ENCODE results near the gene ACLY.
"Not testable (repeated sequence)": the region's sequence is repeated elsewhere in the genome, so short reads cannot be mapped to it uniquely, and the experiment has no call there.

The ACLY gene

GRCh38 chr17:41888332-41888965, 30.3 kb downstream of the ACLY start:
- Histone ChIP-seq H3K27me3 (replicated peaks; ENCODE audit: control insufficient read depth, insufficient read depth, low read length) (no peaks in the 10 kb centered on the region), H3K36me3 (ENCODE audit: control insufficient read depth, insufficient read depth, low read length) (peaks cover 41% of the 10 kb centered on the region), H3K4me3 (replicated peaks; ENCODE audit: low read depth, low read length) (no peak overlapping the region)
- DNase-seq (ENCODE audit: extremely low read depth, insufficient read length): no peak
- no peak for TF ChIP-seq CTCF (IDR thresholded peaks at IDR 0.05; ENCODE audit: insufficient read depth, low read length, poor library complexity, severe bottlenecking)

GRCh38 chr17:41885733-41886132, 33.0 kb downstream of the ACLY start:
- Histone ChIP-seq H3K36me3 (ENCODE audit: control insufficient read depth, insufficient read depth, low read length) (peaks cover 33% of the 10 kb centered on the region), H3K4me3 (replicated peaks; ENCODE audit: low read depth, low read length) (no peak overlapping the region), H3K27me3 (replicated peaks; ENCODE audit: control insufficient read depth, insufficient read depth, low read length) (no peaks in the 10 kb centered on the region)
- DNase-seq (ENCODE audit: extremely low read depth, insufficient read length): no peak
- TF ChIP-seq CTCF (IDR thresholded peaks at IDR 0.05; ENCODE audit: insufficient read depth, low read length, poor library complexity, severe bottlenecking): peak; percentile 25

- H3K27me3 ChIP-seq (replicated peaks; ENCODE audit: control insufficient read depth, insufficient read depth, low read length): no peaks in the 10 kb centered on the region
These were observed 36.0 kb downstream of the ACLY start for GRCh38 chr17:41882756-41883155.

GRCh38 chr17:41880130-41880529, 38.6 kb downstream of the ACLY start:
- Histone ChIP-seq H3K36me3 (ENCODE audit: control insufficient read depth, insufficient read depth, low read length) (peaks cover 21% of the 10 kb centered on the region), H3K27me3 (replicated peaks; ENCODE audit: control insufficient read depth, insufficient read depth, low read length) (no peaks in the 10 kb centered on the region), H3K4me3 (replicated peaks; ENCODE audit: low read depth, low read length) (no peak overlapping the region)
- DNase-seq (ENCODE audit: extremely low read depth, insufficient read length): no peak
- TF ChIP-seq CTCF (IDR thresholded peaks at IDR 0.05; ENCODE audit: insufficient read depth, low read length, poor library complexity, severe bottlenecking): no peak

More at GRCh38 chr17:41882756-41883155, 36.0 kb downstream of the ACLY start:
- TF ChIP-seq CTCF (IDR thresholded peaks at IDR 0.05; ENCODE audit: insufficient read depth, low read length, poor library complexity, severe bottlenecking): no peak
- no peak for DNase-seq (ENCODE audit: extremely low read depth, insufficient read length)
- Histone ChIP-seq H3K36me3 (ENCODE audit: control insufficient read depth, insufficient read depth, low read length) (peaks cover 36% of the 10 kb centered on the region), H3K4me3 (replicated peaks; ENCODE audit: low read depth, low read length) (no peak overlapping the region)

GRCh38 chr17:41874293-41874670, 44.5 kb downstream of the ACLY start:
- not testable (repeated sequence) for H3K27me3 ChIP-seq (replicated peaks; ENCODE audit: control insufficient read depth, insufficient read depth, low read length); DNase-seq (ENCODE audit: extremely low read depth, insufficient read length); H3K4me3 ChIP-seq (replicated peaks; ENCODE audit: low read depth, low read length)
- peaks cover 20% of the 10 kb centered on the region for H3K36me3 ChIP-seq (ENCODE audit: control insufficient read depth, insufficient read depth, low read length)

GRCh38 chr17:41873559-41874292, 45.0 kb downstream of the ACLY start:
- DNase-seq (ENCODE audit: extremely low read depth, insufficient read length): no peak
- Histone ChIP-seq H3K27me3 (replicated peaks; ENCODE audit: control insufficient read depth, insufficient read depth, low read length) (no peaks in the 10 kb centered on the region), H3K4me3 (replicated peaks; ENCODE audit: low read depth, low read length) (no peak overlapping the region), H3K36me3 (ENCODE audit: control insufficient read depth, insufficient read depth, low read length) (peaks cover 18% of the 10 kb centered on the region)
- no peak for TF ChIP-seq CTCF (IDR thresholded peaks at IDR 0.05; ENCODE audit: insufficient read depth, low read length, poor library complexity, severe bottlenecking)

Data from GM06990 (cell line).